ENCODE results near the gene AGPAT1. TPM values are rescaled to one million over a fixed set of nuclear protein-coding genes. Genes with fewer than 3 reads are reported as not detected.
"Not testable (repeated sequence)": the region's sequence is repeated elsewhere in the genome, so short reads cannot be mapped to it uniquely, and the experiment has no call there.

AGPAT1 gene
- total RNA-seq, 2 experiments from 2014 or later: 13.2 to 13.3 TPM

GRCh38 chr6:32188381-32189068, 12.6 kb upstream of the AGPAT1 start:
- Histone ChIP-seq H3K4me1 (ENCODE audit: insufficient read depth, low read length) (peaks cover 61% of the 10 kb centered on the region), H3K27me3 (ENCODE audit: control insufficient read depth in 1 of 2, insufficient read depth in 2 of 2, low read length in 2 of 2) (no peaks in the 10 kb centered on the region), H3K4me3 (ENCODE audit: low read length) (peak overlapping the region; percentile 96), H3K9me3 (ENCODE audit: control insufficient read depth in 1 of 2, insufficient read depth in 1 of 2, low read length in 2 of 2) (no peaks in the 10 kb centered on the region), H3K36me3 (ENCODE audit: insufficient read depth, low read length) (peaks cover 50% of the 10 kb centered on the region), H3K27ac (ENCODE audit: low read depth in 1 of 2, low read length in 2 of 2) (peak overlapping the region; percentile 72 to 93)
- ATAC-seq (ENCODE audit: poor library complexity): no peak
- peaks cover 54% of the 10 kb centered on the region for H3K4me1 Mint-ChIP-seq (ENCODE audit: low read depth)
- ChIA-PET POLR2A (interaction anchor here (0.9 to 12.1 kb wide), 3 partner anchors 9 to 784 kb away, joined by 3 to 242 read pairs (median 4); partner anchors contain the start of genes AGPAT1 and RNF5), CTCF (no interaction called here)
- H3K27ac Mint-ChIP-seq: peak overlapping the region; percentile 91
- no peak for DNase-seq
- H3K9me3 Mint-ChIP-seq: no peaks in the 10 kb centered on the region
- intact Hi-C loops (cut with DNase I, micrococcal nuclease): no loop called here
- TF ChIP-seq CTCF (IDR thresholded peaks at IDR 0.05): no peak
- H3K27me3 Mint-ChIP-seq: no peaks in the 10 kb centered on the region
- peaks cover 78% of the 10 kb centered on the region for H3K36me3 Mint-ChIP-seq (ENCODE audit: low read depth)
- H3K4me3 Mint-ChIP-seq: peak overlapping the region; percentile 98

- peak overlapping the region; percentile 82 for H3K4me3 Mint-ChIP-seq
- H3K36me3 ChIP-seq (ENCODE audit: insufficient read depth, low read length): peaks cover 57% of the 10 kb centered on the region
- POLR2A ChIA-PET: interaction anchor here (0.9 to 12.1 kb wide), 3 partner anchors 8 to 784 kb away, joined by 3 to 242 read pairs (median 11); partner anchors contain the start of genes AGPAT1 and RNF5
- H3K27ac ChIP-seq (ENCODE audit: low read depth in 1 of 2, low read length in 2 of 2): peak overlapping the region; percentile 72 to 93
- peaks cover 48% of the 10 kb centered on the region for H3K4me1 Mint-ChIP-seq (ENCODE audit: low read depth)
- H3K36me3 Mint-ChIP-seq (ENCODE audit: low read depth): peaks cover 80% of the 10 kb centered on the region
- H3K9me3 Mint-ChIP-seq; ATAC-seq (ENCODE audit: poor library complexity); H3K27me3 Mint-ChIP-seq; intact Hi-C loops (cut with DNase I, micrococcal nuclease); CTCF ChIA-PET; DNase-seq; H3K9me3 ChIP-seq (ENCODE audit: control insufficient read depth in 1 of 2, insufficient read depth in 1 of 2, low read length in 2 of 2); H3K27me3 ChIP-seq (ENCODE audit: control insufficient read depth in 1 of 2, insufficient read depth in 2 of 2, low read length in 2 of 2): not testable (repeated sequence)
- H3K27ac Mint-ChIP-seq: peak overlapping the region; percentile 91
- H3K4me3 ChIP-seq (ENCODE audit: low read length): peak overlapping the region; percentile 96
- H3K4me1 ChIP-seq (ENCODE audit: insufficient read depth, low read length): peaks cover 54% of the 10 kb centered on the region
Measured at GRCh38 chr6:32187725-32188380, 12.0 kb upstream of the AGPAT1 start.

GRCh38 chr6:32187009-32187709, 11.3 kb upstream of the AGPAT1 start:
- peaks cover 64% of the 10 kb centered on the region for H3K36me3 ChIP-seq (ENCODE audit: insufficient read depth, low read length)
- intact Hi-C loops (cut with DNase I, micrococcal nuclease): no loop called here
- no peaks in the 10 kb centered on the region for H3K27me3 ChIP-seq (ENCODE audit: control insufficient read depth in 1 of 2, insufficient read depth in 2 of 2, low read length in 2 of 2)
- H3K4me1 Mint-ChIP-seq (ENCODE audit: low read depth): peaks cover 45% of the 10 kb centered on the region
- DNase-seq (peak in 1 of 14 experiments; percentile 31), ATAC-seq (ENCODE audit: poor library complexity) (no peak)
- H3K4me3 Mint-ChIP-seq: peak overlapping the region; percentile 82
- H3K27ac Mint-ChIP-seq: peak overlapping the region; percentile 91
- no peaks in the 10 kb centered on the region for H3K9me3 Mint-ChIP-seq
- no peak for TF ChIP-seq CTCF (IDR thresholded peaks at IDR 0.05)
- H3K4me1 ChIP-seq (ENCODE audit: insufficient read depth, low read length): peaks cover 58% of the 10 kb centered on the region
- no peaks in the 10 kb centered on the region for H3K27me3 Mint-ChIP-seq
- POLR2A ChIA-PET: interaction anchor here (0.9 to 12.1 kb wide), 3 partner anchors 8 to 785 kb away, joined by 3 to 242 read pairs (median 11); partner anchors contain the start of genes AGPAT1 and RNF5
- H3K4me3 ChIP-seq (ENCODE audit: low read length): no peak overlapping the region
- H3K9me3 ChIP-seq (ENCODE audit: control insufficient read depth in 1 of 2, insufficient read depth in 1 of 2, low read length in 2 of 2): no peaks in the 10 kb centered on the region
- peak overlapping the region; percentile 54 to 69 for H3K27ac ChIP-seq (ENCODE audit: low read depth in 1 of 2, low read length in 2 of 2)
- CTCF ChIA-PET: no interaction called here
- peaks cover 80% of the 10 kb centered on the region for H3K36me3 Mint-ChIP-seq (ENCODE audit: low read depth)

- H3K4me3 ChIP-seq (ENCODE audit: low read length); DNase-seq; H3K9me3 ChIP-seq (ENCODE audit: control insufficient read depth in 1 of 2, insufficient read depth in 1 of 2, low read length in 2 of 2); intact Hi-C loops (cut with DNase I, micrococcal nuclease); ATAC-seq (ENCODE audit: poor library complexity); H3K9me3 Mint-ChIP-seq; CTCF ChIA-PET; H3K27me3 Mint-ChIP-seq; H3K27me3 ChIP-seq (ENCODE audit: control insufficient read depth in 1 of 2, insufficient read depth in 2 of 2, low read length in 2 of 2): not testable (repeated sequence)
- peaks cover 41% of the 10 kb centered on the region for H3K4me1 Mint-ChIP-seq (ENCODE audit: low read depth)
- H3K27ac Mint-ChIP-seq: peak overlapping the region; percentile 91
- peaks cover 80% of the 10 kb centered on the region for H3K36me3 Mint-ChIP-seq (ENCODE audit: low read depth)
- Histone ChIP-seq H3K36me3 (ENCODE audit: insufficient read depth, low read length) (peaks cover 68% of the 10 kb centered on the region), H3K27ac (ENCODE audit: low read depth in 1 of 2, low read length in 2 of 2) (peak overlapping the region; percentile 54 to 69), H3K4me1 (ENCODE audit: insufficient read depth, low read length) (peaks cover 62% of the 10 kb centered on the region)
- peak overlapping the region; percentile 82 for H3K4me3 Mint-ChIP-seq
- POLR2A ChIA-PET: interaction anchor here (0.7 to 2.7 kb wide), 2 partner anchors 9 to 1109 kb away, joined by 4 to 11 read pairs; no protein-coding TSS in a partner anchor
Measured at GRCh38 chr6:32186151-32186840, 10.4 kb upstream of the AGPAT1 start.

GRCh38 chr6:32185681-32186131, 9.8 kb upstream of the AGPAT1 start:
- peaks cover 42% of the 10 kb centered on the region for H3K4me1 Mint-ChIP-seq (ENCODE audit: low read depth)

More at GRCh38 chr6:32185681-32186131, 9.8 kb upstream of the AGPAT1 start:
- DNase-seq (peak in 9 of 14 experiments; percentile 26 to 86 (median 50)), ATAC-seq (ENCODE audit: poor library complexity) (peak; percentile 54)
- H3K27ac Mint-ChIP-seq: peak overlapping the region; percentile 91
- peaks cover 81% of the 10 kb centered on the region for H3K36me3 Mint-ChIP-seq (ENCODE audit: low read depth)
- H3K9me3 ChIP-seq (ENCODE audit: control insufficient read depth in 1 of 2, insufficient read depth in 1 of 2, low read length in 2 of 2); CTCF ChIA-PET; H3K4me3 ChIP-seq (ENCODE audit: low read length); intact Hi-C loops (cut with DNase I, micrococcal nuclease); H3K27me3 Mint-ChIP-seq; H3K9me3 Mint-ChIP-seq; H3K27me3 ChIP-seq (ENCODE audit: control insufficient read depth in 1 of 2, insufficient read depth in 2 of 2, low read length in 2 of 2): not testable (repeated sequence)
- peak overlapping the region; percentile 82 for H3K4me3 Mint-ChIP-seq
- peaks cover 69% of the 10 kb centered on the region for H3K36me3 ChIP-seq (ENCODE audit: insufficient read depth, low read length)
- peaks cover 62% of the 10 kb centered on the region for H3K4me1 ChIP-seq (ENCODE audit: insufficient read depth, low read length)
- POLR2A ChIA-PET: interaction anchor here (0.7 to 2.7 kb wide), 2 partner anchors 10 to 1110 kb away, joined by 4 to 11 read pairs; no protein-coding TSS in a partner anchor
- peak overlapping the region; percentile 54 to 69 for H3K27ac ChIP-seq (ENCODE audit: low read depth in 1 of 2, low read length in 2 of 2)

All from CD4-positive, alpha-beta T cell (primary cell).